GM19043 (cell line): Measurements from ENCODE around the gene ZRANB2.

Source experiments
- ATAC-seq: cut with Tn5 transposase; IDR thresholded peaks from one replicate; pipeline ENCODE4 v1.9.1; 2021; ENCODE audit warnings: low read depth; ENCODE audit not compliant: unreplicated experiment

Gene ZRANB2

DNA sequence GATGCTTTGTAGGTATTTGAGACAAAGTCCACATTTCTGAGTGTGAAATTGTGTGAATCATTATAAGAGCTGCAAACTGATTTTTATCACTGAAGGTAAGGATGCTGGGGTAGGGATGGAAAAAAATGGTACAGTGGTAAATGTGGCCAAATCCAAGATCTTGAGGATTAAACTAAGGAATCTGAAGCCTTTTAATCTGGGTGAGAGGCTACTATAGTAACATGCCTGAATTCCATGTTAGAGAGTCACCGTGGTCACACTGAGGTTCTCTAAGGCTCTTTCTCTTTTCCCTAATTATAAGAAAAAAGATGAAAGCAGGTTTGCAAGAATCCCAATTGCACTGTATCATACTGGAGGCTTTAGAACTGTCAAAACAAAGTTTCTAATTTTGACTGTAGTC is 50.8 kb downstream of the ZRANB2 start:
- ATAC-seq, result no peak

DNA sequence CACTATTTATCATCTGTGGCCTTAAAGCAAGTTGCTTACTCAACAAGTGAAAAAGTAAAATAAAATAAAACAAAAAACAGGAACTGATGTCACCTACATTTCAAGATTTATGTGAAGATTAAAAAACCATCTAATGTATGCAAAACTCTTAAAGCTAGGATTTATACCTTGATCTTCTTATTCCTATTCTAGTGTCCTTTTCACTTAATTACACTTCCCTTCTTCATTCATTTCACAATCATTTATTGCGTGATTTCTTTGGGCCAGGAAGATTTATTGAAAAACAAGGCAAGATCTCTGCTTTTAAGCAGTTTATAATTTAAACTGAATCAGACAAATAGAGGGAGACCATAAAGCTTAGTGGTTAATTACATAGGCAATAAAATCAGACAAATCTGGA is 51.9 kb downstream of the ZRANB2 start:
- ATAC-seq, result no peak

- ATAC-seq, result no peak
Observed at GRCh38 chr1:71027991-71028390, 52.8 kb downstream of the ZRANB2 start.

DNA sequence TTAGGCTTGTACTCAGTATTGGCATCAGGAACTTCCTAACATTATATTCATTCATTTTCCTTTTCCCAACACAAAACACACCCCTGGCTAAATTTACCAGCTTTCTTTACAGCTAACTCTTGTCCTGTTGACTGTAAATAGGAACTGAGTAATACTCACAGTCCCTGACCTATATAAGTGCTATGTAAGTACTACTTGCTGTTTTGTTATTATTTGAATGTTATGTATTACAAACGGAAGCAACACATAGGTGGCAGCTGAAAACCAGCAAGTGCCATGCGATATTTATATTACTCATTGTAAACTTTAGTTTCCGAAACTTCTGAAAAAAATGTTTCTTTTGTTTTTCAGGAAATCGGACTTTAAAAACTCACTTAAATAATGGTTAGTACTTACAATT is 54.7 kb downstream of the ZRANB2 start:
- ATAC-seq, result no peak

GRCh38 chr1:71023515-71023914 is 57.3 kb downstream of the ZRANB2 start:
- ATAC-seq, result no peak

- no peak for ATAC-seq
Observed at GRCh38 chr1:71019233-71019969, 61.4 kb downstream of the ZRANB2 start.

GRCh38 chr1:71018791-71019190 is 62.0 kb downstream of the ZRANB2 start:
- no peak for ATAC-seq

DNA sequence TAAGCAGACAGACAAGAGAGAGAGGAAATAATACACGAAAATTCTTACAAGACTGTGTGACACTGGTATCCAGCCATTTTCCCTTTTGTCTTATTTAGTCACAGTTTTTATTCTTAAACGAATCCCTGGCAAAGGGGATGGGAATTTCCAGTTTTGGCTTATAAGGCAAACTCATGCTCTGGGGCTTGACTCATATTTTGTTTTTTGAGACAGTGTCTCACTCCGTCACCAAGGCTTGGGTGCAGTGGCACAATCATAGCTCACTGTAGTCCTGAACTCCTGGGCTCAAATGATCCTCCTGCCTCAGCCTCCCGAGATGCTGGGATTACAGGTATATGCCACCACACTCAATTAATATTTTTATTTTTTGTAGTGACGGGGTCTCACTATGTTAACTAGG is 65.1 kb downstream of the ZRANB2 start:
- ATAC-seq, result no peak

DNA sequence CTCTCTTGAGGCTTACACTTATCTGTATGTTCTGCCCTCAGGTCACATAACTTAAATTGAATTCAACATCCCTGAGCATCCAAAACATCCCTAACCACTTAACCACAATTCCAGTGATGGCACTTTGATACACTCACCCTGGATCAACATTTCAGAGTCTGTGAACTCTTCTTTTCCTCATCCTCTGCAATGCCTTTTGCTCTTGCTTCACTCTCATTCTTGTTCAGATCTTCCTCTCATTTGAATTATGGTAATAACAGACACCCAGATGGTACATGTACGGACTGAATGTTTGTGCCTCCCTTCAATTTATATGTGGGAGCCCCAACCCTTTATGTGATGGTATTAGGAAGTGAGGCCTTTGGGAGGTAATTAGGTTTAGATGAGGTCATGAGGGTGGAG is 66.7 kb downstream of the ZRANB2 start:
- no peak for ATAC-seq
